Uterus (tissue), 2 donors: ENCODE data around the gene CLSTN3.

Experiments
- CTCF ChIP-seq, 4 experiments: fragments of 200-600 bp in 2 of 4; fragments of 450-650 bp in 2 of 4; sonication (generic) in 2 of 4; IDR thresholded peaks; one replicate each; pipeline ENCODE4 v1.5.1; 2016 to 2019; ENCODE audit warnings: antibody characterized with exemption in 4 of 4, mild to moderate bottlenecking in 2 of 4, moderate library complexity in 1 of 4
- POLR2A ChIP-seq, 2 donors: fragments of 450-650 bp; IDR thresholded peaks; one replicate each; pipeline ENCODE4 v1.6.1; 2016; ENCODE audit warnings: antibody characterized with exemption in 2 of 2, mild to moderate bottlenecking in 1 of 2, moderate library complexity in 1 of 2

- TF ChIP-seq CTCF (IDR thresholded peaks at IDR 0.05): no peak
- TF ChIP-seq POLR2A (IDR thresholded peaks at IDR 0.05): no peak
Observed at GRCh38 chr12:7154901-7155470, 24.8 kb downstream of the CLSTN3 start.
